ENCODE measurements around the gene SCN4B. TPM values are rescaled to one million over a fixed set of nuclear protein-coding genes. Genes with fewer than 3 reads are reported as not detected.
"Not testable (repeated sequence)": the region's sequence is repeated elsewhere in the genome, so short reads cannot be mapped to it uniquely, and the experiment has no call there.

Gene SCN4B
- total and polyA plus RNA-seq, 12 donors = 0.17 to 16.9 (median 4.6) TPM

DNA sequence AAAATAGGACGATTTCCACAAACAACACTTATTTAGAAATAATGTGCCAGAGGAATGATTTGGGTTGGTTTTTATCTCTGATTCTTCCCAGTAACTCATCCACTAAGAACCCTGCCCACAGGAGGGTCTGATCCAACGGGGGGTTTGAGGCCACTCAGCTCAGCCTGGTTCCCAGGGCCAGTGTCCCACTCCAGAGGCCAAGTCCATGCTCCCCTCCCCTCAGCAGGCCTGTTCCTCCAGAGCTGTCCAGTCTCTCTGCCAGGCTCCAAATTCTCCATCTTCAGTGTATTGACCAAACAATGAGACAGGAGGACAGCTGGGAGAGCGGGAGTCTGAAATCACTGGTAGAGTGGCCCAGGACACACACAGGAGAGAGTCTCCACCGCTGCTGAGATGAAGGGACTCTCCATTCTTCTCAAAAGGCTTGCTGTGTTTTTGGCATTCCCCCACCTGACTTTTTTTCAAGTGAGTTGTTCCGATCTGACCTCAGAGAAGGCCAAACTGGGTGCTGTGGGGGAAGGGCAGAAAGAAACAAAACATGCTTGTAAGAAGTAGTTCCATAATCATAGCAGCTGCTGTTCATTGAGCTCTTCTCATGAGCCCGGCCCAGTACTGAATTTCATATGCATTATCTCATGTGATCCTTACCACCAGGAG, 41.4 kb upstream of the SCN4B start:
- TF ChIP-seq CTCF (IDR thresholded peaks at IDR 0.05) (no peak), POLR2A (IDR thresholded peaks at IDR 0.05) (no peak)
- 75 to 82% (median 78%) methylated on average over 6 of the region's 6 CpGs for WGBS, 4 donors
- intact Hi-C loops (cut with DNase I) = no loop called here

GRCh38 chr11:118192817-118193216, 40.2 kb upstream of the SCN4B start:
- intact Hi-C loops (cut with DNase I); H3K4me3 ChIP-seq; H3K9me3 ChIP-seq (replicated peaks in 1 of 3); H3K27ac ChIP-seq; H3K27me3 ChIP-seq; DNase-seq; H3K36me3 ChIP-seq (replicated peaks in 1 of 2); H3K4me1 ChIP-seq (replicated peaks in 1 of 2): not testable (repeated sequence)
- 80 to 88% (median 86%) methylated on average over 5 of the region's 5 CpGs for WGBS, 4 donors

More for the DNA sequence above, 41.4 kb upstream of the SCN4B start:
- Histone ChIP-seq H3K27me3 (no peaks in the 10 kb centered on the region), H3K36me3 (replicated peaks in 1 of 2) (no peaks in the 10 kb centered on the region), H3K4me1 (replicated peaks in 1 of 2) (peaks cover 0 to 8% of the 10 kb centered on the region in 2 donors), H3K27ac (no peak overlapping the region), H3K9me3 (replicated peaks in 1 of 3) (no peaks in the 10 kb centered on the region), H3K4me3 (no peak overlapping the region)
- DNase-seq = no peak

DNA sequence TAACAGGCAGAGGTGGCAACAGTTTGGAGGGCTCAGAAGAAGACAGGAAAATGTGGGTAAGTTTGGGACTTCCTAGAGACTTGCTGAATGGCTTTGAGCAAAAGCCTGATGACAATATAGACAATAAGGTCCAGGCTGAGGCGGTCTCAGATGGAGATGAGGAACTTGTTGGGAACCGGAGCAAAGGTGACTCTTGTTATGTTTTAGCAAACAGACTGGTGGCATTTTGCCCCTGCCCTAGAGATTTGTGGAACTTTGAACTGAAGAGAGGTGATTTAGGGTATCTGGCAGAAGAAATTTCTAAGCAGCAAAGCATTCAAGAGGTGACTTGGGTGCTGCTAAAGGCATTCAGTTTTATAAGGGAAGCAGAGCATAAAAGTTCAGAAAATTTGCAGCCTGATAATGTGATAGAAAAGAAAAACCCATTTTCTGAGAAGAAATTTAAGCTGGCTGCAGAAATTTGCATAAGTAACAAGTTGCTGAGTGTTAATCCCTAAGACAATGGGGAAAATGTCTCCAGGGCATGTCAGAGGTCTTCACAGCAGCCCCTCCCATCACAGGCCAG, 38.4 kb upstream of the SCN4B start:
- 45 to 95% (median 87%) methylated on average over 2 of the region's 2 CpGs for WGBS, 4 donors
- H3K9me3 ChIP-seq (replicated peaks in 1 of 3); H3K4me1 ChIP-seq (replicated peaks in 1 of 2); H3K4me3 ChIP-seq; H3K36me3 ChIP-seq (replicated peaks in 1 of 2); H3K27me3 ChIP-seq; intact Hi-C loops (cut with DNase I); H3K27ac ChIP-seq; DNase-seq: not testable (repeated sequence)

DNA sequence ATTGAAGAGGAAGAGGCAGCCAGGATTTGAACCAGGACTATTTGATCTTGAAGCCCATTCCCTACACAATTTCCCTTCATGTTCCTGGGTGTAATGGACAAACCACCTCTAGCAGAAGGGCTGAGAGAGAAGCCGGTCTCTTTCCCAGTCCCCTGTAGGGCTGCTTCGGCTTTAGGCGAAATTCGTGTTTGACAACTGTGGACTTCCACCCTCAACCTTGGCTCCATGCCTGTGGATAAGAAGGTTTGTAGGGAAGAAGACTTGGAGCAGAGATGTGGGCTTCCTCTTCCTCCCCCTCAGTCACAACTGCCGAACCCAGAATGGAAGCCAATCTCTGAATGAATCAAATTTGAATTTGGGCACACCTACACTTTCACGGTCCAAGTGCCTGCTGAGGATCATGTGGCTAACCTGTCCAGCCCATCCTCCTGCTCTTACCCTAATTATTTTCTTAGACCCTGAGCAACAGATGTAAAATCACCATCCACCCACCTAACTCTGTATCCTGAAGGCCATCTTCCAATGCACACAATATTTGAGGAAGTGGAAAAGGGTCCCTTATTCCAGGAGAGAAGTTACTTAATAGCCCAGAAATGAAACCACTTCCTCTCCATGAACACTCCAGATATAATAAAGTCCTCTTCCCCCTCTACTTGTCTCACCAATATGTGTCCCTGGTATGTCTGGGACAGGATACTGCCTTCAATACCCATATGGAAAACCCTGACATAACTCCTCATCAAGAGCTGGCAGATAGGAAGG, 33.9 kb upstream of the SCN4B start:
- Histone ChIP-seq H3K36me3 (replicated peaks in 1 of 2) (no peaks in the 10 kb centered on the region), H3K4me1 (replicated peaks in 1 of 2) (no peaks in the 10 kb centered on the region), H3K4me3 (no peak overlapping the region), H3K27ac (no peak overlapping the region), H3K9me3 (replicated peaks in 1 of 3) (no peaks in the 10 kb centered on the region), H3K27me3 (no peaks in the 10 kb centered on the region)
- WGBS, 4 donors = 41 to 72% (median 63%) methylated on average over 6 of the region's 6 CpGs
- DNase-seq = no peak
- TF ChIP-seq POLR2A (IDR thresholded peaks at IDR 0.05) (no peak), CTCF (IDR thresholded peaks at IDR 0.05) (no peak)
- intact Hi-C loops (cut with DNase I) = no loop called here

DNA sequence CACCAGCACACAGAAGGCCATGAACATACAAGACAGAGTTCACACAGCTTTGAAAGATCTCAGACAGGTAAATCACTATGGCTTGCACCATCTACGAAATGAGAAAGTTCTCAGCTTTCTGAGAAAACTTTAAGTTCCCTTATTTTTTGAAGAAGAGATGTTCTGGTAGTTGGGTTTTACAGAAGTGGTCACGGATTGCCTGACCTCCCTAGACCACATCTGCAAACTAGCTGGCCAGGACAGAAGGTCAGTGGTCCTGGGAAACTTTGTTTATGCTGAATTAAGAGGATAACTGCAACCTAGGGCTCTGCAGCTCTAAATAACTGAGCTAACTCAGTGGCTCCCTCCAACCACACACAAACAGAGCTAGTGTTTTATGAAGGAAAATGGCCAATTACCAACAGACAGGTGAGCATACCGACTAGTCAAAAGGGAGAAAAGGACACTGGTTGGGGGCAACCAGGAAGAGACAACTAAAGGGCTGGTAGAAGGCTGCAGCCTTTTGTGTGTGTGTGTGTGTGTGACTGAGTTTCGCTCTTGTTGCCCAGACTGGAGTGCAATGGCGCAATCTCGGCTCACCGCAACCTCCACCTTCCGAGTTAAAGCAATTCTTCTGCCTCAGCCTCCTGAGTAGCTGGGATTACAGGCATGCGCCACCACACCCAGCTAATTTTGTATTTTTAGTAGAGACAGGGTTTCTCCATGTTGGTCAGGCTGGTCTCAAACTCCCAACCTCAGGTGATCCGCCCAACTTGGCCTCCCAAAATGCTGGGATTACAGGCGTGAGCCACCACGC, 32.4 kb upstream of the SCN4B start:
- Histone ChIP-seq H3K4me1 (replicated peaks in 1 of 2) (no peaks in the 10 kb centered on the region), H3K9me3 (replicated peaks in 1 of 3) (no peaks in the 10 kb centered on the region), H3K27ac (no peak overlapping the region), H3K4me3 (no peak overlapping the region), H3K36me3 (replicated peaks in 1 of 2) (no peaks in the 10 kb centered on the region), H3K27me3 (no peaks in the 10 kb centered on the region)
- no peak for TF ChIP-seq CTCF (IDR thresholded peaks at IDR 0.05)
- TF ChIP-seq POLR2A (IDR thresholded peaks at IDR 0.05) = no peak
- WGBS, 4 donors = 71 to 86% (median 80%) methylated on average over 12 of the region's 12 CpGs
- intact Hi-C loops (cut with DNase I) = no loop called here
- DNase-seq = no peak

DNA sequence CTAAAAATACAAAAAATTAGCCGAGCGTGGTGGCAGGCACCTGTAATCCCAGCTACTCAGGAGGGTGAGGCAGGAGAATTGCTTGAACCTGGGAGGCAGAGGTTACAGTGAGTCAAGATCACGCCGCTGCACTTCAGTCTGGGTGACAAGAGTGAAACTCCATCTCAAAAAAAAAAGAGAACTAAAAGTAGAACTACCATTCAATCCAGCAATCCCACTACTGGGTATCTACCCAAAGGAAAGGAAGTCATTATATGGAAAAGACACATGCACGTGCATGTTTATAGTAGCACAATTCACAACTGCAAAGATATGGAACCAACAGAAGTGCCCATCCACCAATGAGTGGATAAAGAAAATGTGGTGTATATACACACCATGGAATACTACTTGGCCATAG, 31.1 kb upstream of the SCN4B start:
- 69 to 87% (median 79%) methylated on average over 5 of the region's 5 CpGs for WGBS, 4 donors
- H3K27ac ChIP-seq; DNase-seq; intact Hi-C loops (cut with DNase I); H3K4me1 ChIP-seq (replicated peaks in 1 of 2); H3K4me3 ChIP-seq; H3K9me3 ChIP-seq (replicated peaks in 1 of 3); H3K27me3 ChIP-seq; H3K36me3 ChIP-seq (replicated peaks in 1 of 2): not testable (repeated sequence)
